Effector memory CD8-positive, alpha-beta T cell (primary cell): ENCODE data around the gene POLR1H.

ENCODE experiments used
- ATAC-seq: fragments of 150-1000 bp; cut with Tn5 transposase; replicated peaks from 2 replicates; pipeline ENCODE4 v1.10.0; 2021; ENCODE audit warnings: mild to moderate bottlenecking, moderate library complexity
- DNase-seq, 3 experiments: peaks; one replicate each; pipeline ENCODE4 v3.0.0; 2021
- H3K27ac Mint-ChIP-seq, 2 donors: one replicate each; pipeline ENCODE4 v1.8.0; 2022; ENCODE audit warnings: mild to moderate bottlenecking in 2 of 2, mixed read lengths in 2 of 2, moderate library complexity in 2 of 2
- H3K27me3 Mint-ChIP-seq, 2 donors: one replicate each; pipeline ENCODE4 v1.8.0; 2022; ENCODE audit warnings: mixed read lengths in 2 of 2
- H3K36me3 Mint-ChIP-seq: one replicate; pipeline ENCODE4 v1.8.0; 2022; ENCODE audit warnings: mild to moderate bottlenecking, moderate library complexity, mixed read lengths; ENCODE audit not compliant: insufficient read depth
- H3K4me1 Mint-ChIP-seq, 2 donors: one replicate each; pipeline ENCODE4 v1.8.0; 2022; ENCODE audit warnings: low read depth in 2 of 2, mixed read lengths in 2 of 2
- H3K4me3 Mint-ChIP-seq, 2 donors: one replicate each; pipeline ENCODE4 v1.8.0; 2022; ENCODE audit warnings: mild to moderate bottlenecking in 2 of 2, mixed read lengths in 2 of 2, moderate library complexity in 2 of 2
- H3K9me3 Mint-ChIP-seq, 2 donors: one replicate each; pipeline ENCODE4 v1.8.0; 2022; ENCODE audit warnings: mixed read lengths in 2 of 2

Gene POLR1H

DNA sequence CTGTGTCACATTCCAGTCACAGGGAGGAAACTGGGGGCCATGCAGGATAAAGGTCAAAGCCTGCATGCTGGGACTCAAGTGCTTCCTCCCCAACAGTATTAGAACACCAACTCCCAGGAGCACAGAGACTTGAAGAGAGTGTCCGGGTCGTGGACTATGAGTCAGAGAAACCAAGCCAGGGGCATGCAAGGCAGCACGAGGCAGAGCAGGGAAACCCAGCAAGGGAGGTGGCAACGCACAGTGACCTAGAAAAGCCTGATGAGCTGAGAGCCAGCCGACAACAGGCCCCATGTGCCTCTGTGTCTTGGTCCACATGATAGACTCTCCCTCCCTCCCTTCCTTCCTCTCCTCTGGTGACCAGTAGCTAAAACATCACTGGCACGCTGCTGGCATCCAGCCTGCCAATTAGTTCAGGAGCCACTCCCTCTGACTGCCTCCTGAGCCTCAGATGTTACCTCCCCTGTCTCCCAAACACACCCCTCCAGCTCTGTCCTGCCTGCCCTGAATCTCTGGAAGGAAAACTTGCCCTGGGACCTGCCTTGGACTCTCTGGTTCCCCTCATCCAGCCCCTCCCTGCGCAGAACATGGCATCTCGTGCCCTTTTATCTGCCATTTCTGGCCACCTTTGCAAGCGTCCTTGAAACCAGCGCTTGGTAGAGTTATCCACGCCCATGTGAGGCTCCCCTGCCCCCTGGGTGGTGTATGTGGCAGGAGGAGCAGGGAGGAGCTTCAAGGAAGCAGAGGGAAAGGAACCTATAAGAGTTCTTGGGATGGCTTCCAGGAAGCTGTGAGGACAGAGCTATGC is 30.7 kb downstream of the POLR1H start:
- no peak for DNase-seq
- H3K9me3 Mint-ChIP-seq = no peaks in the 10 kb centered on the region
- no peaks in the 10 kb centered on the region for H3K36me3 Mint-ChIP-seq
- H3K27ac Mint-ChIP-seq = no peak overlapping the region
- peaks cover 84 to 90% of the 10 kb centered on the region in 2 donors for H3K27me3 Mint-ChIP-seq
- H3K4me1 Mint-ChIP-seq = no peaks in the 10 kb centered on the region
- ATAC-seq = no peak
- no peak overlapping the region for H3K4me3 Mint-ChIP-seq

DNA sequence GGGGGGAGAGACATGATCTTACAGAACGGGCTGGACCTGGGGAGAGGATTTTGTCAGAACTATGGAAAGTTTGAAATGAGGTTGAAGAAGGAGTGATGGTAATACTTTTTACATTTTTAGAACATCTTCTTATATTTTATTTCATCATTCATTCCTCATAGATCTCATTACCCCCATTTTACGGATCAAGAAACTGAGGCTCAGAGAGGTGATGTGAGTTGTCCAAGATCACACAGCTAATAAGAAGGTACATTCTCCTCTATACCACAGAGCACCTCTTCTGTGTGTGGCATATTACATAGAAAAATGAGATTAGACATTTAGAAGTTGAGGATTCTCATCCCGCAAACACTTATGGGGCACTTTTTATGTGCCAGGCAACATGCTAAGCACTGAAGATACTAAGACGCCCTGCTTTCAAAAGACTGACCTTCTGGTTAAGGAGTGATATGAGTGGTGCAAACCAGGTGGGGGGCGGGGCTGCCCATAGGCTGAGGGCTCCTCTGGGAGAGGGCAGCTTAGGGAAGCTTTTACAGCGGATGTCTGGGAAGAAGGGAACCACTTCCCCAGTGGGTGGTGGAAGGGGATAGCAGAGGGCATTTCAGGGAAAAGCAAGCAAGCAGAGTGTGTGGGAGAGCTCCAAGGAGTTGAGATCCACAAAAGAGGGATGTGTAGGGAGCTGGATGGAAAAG is 31.9 kb downstream of the POLR1H start:
- no peak overlapping the region for H3K4me3 Mint-ChIP-seq
- H3K36me3 Mint-ChIP-seq = no peaks in the 10 kb centered on the region
- no peaks in the 10 kb centered on the region for H3K9me3 Mint-ChIP-seq
- no peak for DNase-seq
- peaks cover 0 to 4% of the 10 kb centered on the region in 2 donors for H3K4me1 Mint-ChIP-seq
- peaks cover 84 to 92% of the 10 kb centered on the region in 2 donors for H3K27me3 Mint-ChIP-seq
- H3K27ac Mint-ChIP-seq = no peak overlapping the region
- ATAC-seq = no peak

- Mint-ChIP-seq H3K36me3 (no peaks in the 10 kb centered on the region), H3K9me3 (no peaks in the 10 kb centered on the region), H3K4me1 (peaks cover 0 to 4% of the 10 kb centered on the region in 2 donors), H3K27me3 (peaks cover 89 to 96% of the 10 kb centered on the region in 2 donors), H3K4me3 (no peak overlapping the region), H3K27ac (no peak overlapping the region)
- ATAC-seq = no peak
- no peak for DNase-seq
These were observed 33.0 kb downstream of the POLR1H start for GRCh38 chr6:30093951-30094661.

DNA sequence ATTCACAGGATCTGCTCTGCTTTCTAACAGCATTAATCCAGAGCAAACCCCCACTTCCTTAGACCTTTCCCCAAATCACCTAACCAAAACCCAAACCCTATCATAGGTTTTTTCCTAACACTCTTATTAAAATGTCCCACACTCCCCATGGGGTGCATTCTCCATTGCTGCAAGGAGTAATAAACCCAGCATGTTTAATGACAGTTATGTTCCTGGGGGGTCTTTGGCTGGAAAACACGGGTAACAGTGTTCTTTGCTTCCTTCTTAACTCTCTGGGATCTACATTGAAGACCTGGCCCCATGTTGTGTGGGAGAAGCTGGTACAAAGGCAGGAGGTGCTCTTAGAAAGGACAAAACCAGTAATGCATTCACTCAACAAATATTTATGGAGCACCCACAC is 35.8 kb downstream of the POLR1H start:
- Mint-ChIP-seq H3K36me3 (peaks cover 4% of the 10 kb centered on the region), H3K4me1 (peaks cover 12 to 17% of the 10 kb centered on the region in 2 donors), H3K27ac (no peak overlapping the region), H3K4me3 (no peak overlapping the region), H3K9me3 (no peaks in the 10 kb centered on the region), H3K27me3 (peaks cover 91 to 95% of the 10 kb centered on the region in 2 donors)
- DNase-seq (no peak), ATAC-seq (no peak)

- H3K4me1 Mint-ChIP-seq = peaks cover 19 to 25% of the 10 kb centered on the region in 2 donors
- H3K36me3 Mint-ChIP-seq = peaks cover 4% of the 10 kb centered on the region
- no peak overlapping the region for H3K27ac Mint-ChIP-seq
- ATAC-seq (no peak), DNase-seq (no peak)
- H3K4me3 Mint-ChIP-seq = no peak overlapping the region
- H3K27me3 Mint-ChIP-seq = peaks cover 78 to 84% of the 10 kb centered on the region in 2 donors
- H3K9me3 Mint-ChIP-seq = no peaks in the 10 kb centered on the region
These were observed 37.1 kb downstream of the POLR1H start for GRCh38 chr6:30097902-30098768.

DNA sequence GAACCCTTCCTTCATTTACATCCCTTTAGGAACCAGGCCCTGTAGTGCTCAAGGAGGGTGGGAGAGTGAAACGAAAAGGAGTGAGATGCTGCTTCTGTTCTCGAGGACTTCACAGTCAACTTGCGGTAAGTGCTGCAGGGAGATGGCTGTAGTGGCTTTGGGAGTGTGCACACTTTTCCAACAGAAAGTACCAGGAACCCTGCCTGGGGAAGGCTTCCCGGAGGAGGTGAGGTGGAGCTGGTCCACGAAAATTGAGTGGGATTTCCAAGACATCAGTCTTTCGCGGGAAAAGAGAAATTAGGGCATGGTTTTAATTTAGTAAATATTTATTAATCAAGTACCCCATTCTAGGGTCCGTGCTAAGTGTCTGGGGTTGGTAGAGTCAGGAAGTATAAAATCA is 39.1 kb downstream of the POLR1H start:
- Mint-ChIP-seq H3K27me3 (peaks cover 71 to 72% of the 10 kb centered on the region in 2 donors), H3K9me3 (no peaks in the 10 kb centered on the region), H3K36me3 (peaks cover 4% of the 10 kb centered on the region), H3K27ac (no peak overlapping the region), H3K4me3 (peak overlapping the region; percentile 68 to 90), H3K4me1 (peaks cover 25 to 31% of the 10 kb centered on the region in 2 donors)
- no peak for ATAC-seq
- no peak for DNase-seq

DNA sequence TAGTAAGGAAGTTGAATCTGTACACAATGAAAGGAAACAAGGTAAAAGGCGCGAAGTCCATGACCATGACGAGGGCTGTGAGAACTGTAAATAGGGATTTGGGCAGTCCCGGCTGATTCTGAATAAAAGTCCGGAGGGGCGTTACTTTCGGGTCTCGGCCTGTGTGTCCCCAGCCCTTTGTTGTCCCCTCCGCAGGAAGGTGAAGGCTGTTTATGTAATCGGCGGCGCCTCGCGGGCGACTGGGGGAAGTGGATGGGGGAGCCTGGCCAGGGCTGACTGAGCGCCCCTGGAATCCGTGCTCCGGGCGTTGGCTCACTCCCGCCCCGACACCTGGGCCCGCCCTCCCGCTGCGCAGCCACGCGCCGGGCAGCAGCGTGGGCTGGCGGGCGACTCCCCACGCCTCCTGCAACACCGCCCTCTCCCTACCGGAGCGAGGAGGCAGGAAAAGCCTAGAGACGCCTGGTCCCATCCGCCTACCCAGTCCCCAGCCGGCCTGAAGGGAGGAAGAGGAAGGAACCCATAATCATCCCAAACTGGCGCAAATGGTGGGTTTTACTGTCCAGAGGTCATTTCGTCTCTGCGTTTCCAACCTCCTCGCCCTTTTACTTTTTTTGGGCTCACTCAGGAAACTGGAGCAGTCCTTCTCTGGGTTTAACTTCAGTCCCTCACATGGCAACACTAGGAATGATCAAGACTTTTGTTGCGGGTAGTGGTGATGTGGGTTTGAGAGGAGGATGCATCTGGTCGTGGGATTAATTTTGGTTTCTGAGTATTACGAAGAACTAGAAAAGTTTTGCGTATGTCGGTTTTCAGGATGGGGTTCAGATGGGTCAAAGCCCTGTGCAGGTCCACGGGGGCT is 39.7 kb downstream of the POLR1H start:
- Mint-ChIP-seq H3K4me1 (peaks cover 25 to 31% of the 10 kb centered on the region in 2 donors), H3K9me3 (no peaks in the 10 kb centered on the region), H3K27me3 (peaks cover 66 to 71% of the 10 kb centered on the region in 2 donors), H3K27ac (peak overlapping the region in 1 of 2 donors; percentile 10), H3K36me3 (peaks cover 4% of the 10 kb centered on the region), H3K4me3 (peak overlapping the region; percentile 83 to 90)
- DNase-seq = no peak
- ATAC-seq = peak; percentile 7

DNA sequence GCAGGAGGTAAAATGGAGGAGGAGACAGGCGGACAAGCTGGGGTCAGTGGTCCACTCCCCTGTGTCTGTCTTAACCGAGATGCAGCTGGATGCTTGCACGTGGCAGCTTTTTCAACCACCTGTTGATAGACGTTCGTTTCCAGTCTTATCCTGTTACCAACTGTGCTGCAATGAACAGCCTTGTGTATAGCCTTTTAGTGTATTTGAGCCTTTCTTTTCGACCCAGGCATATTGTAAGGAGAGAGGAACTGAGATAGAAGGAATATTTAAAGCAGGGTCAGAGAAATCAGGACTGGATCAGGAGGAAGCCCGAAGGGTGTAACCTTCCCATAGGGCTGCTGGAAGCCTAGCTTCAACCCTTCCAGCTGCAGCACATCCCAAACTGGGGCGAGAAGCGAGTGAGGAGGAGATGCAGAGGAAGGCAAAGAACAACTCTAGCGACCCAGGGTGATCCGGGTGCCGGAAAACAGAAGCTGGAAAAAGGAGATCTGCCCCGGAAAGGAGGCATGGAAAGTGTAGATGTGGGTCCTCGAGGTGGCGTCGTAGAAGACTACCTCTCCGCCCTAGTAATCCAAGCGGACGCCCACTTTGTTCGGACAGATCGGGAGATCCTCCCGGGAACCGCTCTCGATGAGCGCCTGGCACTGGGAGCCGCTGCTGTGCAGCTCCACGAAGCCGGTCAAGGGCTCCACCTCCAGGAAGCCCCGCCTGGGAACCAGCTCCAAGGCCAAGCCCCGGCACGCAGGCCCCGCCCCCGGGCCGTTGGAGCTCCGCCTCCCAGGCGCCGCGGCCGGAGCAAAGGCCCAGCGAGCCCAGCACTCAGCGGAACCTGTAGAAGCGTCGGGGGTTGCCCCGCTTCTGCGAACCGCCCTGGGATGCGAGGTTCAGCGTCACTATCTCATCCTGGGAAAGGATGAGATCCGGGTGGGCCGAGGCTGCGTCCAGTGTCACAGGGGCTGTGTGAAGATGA is 40.7 kb downstream of the POLR1H start:
- Mint-ChIP-seq H3K4me1 (peaks cover 25 to 31% of the 10 kb centered on the region in 2 donors), H3K27ac (peak overlapping the region; percentile 8 to 10), H3K27me3 (peaks cover 69 to 74% of the 10 kb centered on the region in 2 donors)

DNA sequence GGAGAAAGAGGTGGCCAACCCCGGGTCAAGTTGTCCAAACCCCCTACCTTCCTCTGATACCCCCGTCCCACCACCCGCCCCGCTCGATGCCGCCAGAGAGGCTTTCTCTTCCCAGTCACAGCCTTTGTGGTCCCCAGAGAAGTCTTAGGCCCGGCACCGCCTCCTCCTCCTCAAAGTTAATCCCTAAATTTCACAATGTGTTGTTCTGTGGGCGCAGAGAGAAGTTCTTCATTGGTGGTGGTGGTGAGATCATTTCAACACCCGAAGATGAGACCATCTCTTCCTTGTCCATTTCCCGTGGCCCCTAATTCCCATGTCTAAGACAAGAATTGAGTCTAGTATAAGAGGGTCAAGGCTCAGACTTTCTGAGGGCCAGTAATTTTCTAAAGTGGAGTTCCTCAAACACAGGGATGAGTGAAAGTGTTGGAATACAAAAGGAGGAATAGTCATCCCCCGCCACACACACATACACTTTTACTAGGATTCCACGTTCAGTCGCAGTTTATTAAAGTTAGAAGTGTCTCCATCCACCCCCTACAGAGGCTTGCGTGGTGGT is 41.4 kb downstream of the POLR1H start:
- Mint-ChIP-seq H3K4me3 (peak overlapping the region; percentile 83 to 90), H3K27ac (no peak overlapping the region), H3K36me3 (peaks cover 4% of the 10 kb centered on the region), H3K4me1 (peaks cover 25 to 31% of the 10 kb centered on the region in 2 donors), H3K27me3 (peaks cover 65 to 74% of the 10 kb centered on the region in 2 donors), H3K9me3 (no peaks in the 10 kb centered on the region)
- DNase-seq (no peak), ATAC-seq (peak; percentile 36)

More for the DNA sequence above, 40.7 kb downstream of the POLR1H start:
- Mint-ChIP-seq H3K9me3 (no peaks in the 10 kb centered on the region), H3K4me3 (peak overlapping the region; percentile 83 to 90), H3K36me3 (peaks cover 4% of the 10 kb centered on the region)
- DNase-seq (peak; percentile 35 to 39 (median 39)), ATAC-seq (peak; percentile 43)

- ATAC-seq (peak; percentile 84), DNase-seq (peak; percentile 77 to 83 (median 79))
- Mint-ChIP-seq H3K4me1 (peaks cover 25 to 28% of the 10 kb centered on the region in 2 donors), H3K36me3 (peaks cover 6% of the 10 kb centered on the region), H3K27ac (peak overlapping the region in 1 of 2 donors; percentile 49), H3K4me3 (peak overlapping the region; percentile 83 to 90), H3K9me3 (no peaks in the 10 kb centered on the region), H3K27me3 (peaks cover 65 to 74% of the 10 kb centered on the region in 2 donors)
These were observed 42.2 kb downstream of the POLR1H start for GRCh38 chr6:30102970-30103871.
